Right ventricle myocardium inferior (tissue), 1 donor: ENCODE data around the gene FURIN. TPM values are rescaled to one million over a fixed set of nuclear protein-coding genes. Genes with fewer than 3 reads are reported as not detected.
"Not testable (repeated sequence)": the region's sequence is repeated elsewhere in the genome, so short reads cannot be mapped to it uniquely, and the experiment has no call there.

Experiments used
- ATAC-seq: fragments of 200-7000 bp; cut with Tn5 transposase; one replicate; pipeline ENCODE4 v1.9.1; 2020; ENCODE audit warnings: mild to moderate bottlenecking, moderate library complexity
- DNase-seq: peaks from one replicate; pipeline ENCODE4 v3.0.0; 2021; ENCODE audit errors: missing footprints
- intact Hi-C: fragments of 100-400 bp; cut with DNase I; formaldehyde crosslinking; loops from one replicate; pipeline ENCODE4 v1.11.0; 2022
- total RNA-seq: library from RNA; stranded (reverse); fragmentation: NEBNext Ultra II Directional; extraction: Animal tissue kit (Norgen Biotek cat#: 25700); gene quantifications from one replicate; pipeline ENCODE4 v1.2.1, GENCODE V29; 2021
- donor health status: DM: no; HTN: yes; CAD: no; lungs with severe emphysema.

The FURIN gene
- total RNA-seq, 1 donor from 2014 or later, result 51.2 TPM

DNA sequence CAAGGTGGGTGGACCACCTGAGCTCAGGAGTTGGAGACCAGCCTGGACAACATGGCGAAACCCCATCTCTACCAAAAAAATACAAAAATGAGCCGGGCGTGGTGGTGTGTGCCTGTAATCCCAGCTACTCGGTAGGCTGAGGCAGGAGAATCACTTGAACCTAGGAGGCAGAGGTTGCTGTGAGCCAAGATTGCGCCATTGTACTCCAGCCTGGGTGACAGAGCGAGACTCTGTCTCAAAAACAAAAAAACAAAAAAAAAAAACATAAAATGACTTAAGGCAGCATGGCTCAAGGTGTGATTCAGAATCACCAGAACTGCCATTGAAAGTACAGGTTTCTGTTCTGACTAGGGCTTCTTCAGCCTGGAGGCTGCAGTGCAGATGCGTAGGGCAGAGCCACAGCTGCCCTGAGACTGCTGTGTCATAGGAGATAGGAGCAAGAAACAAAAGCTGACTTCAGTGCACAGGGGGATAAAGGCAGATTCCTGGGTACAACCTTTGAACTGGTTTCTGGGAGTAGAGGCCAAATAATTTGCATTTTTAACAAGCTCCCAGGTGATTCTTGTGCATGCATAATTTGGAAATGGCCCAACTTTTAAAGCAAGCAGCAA is 54.4 kb downstream of the FURIN start:
- ATAC-seq, DNase-seq, intact Hi-C loops: not testable (repeated sequence)

DNA sequence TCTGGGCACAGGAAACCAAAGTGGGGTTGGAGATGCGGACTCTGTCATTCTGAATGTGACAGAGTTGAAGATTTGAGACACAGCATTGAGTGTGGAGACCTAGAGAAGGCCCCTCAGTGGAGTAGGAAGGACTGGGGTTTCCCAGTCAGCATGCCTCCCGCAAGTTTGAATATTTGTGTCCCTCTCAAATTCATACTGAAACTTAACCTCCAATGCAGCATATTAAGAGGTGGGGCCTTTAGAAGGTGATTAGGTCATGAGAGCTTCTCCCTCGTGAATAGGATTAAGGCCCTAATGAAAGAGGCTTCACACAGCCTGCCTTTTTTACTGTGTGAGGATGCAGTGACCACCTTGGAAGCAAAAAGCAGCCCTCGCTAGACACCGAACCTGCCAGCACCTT is 56.0 kb downstream of the FURIN start:
- ATAC-seq (no peak), DNase-seq (no peak)
- intact Hi-C loops, result no loop called here

GRCh38 chr15:90926766-90927165 is 58.4 kb downstream of the FURIN start:
- intact Hi-C loops, DNase-seq, ATAC-seq: not testable (repeated sequence)

DNA sequence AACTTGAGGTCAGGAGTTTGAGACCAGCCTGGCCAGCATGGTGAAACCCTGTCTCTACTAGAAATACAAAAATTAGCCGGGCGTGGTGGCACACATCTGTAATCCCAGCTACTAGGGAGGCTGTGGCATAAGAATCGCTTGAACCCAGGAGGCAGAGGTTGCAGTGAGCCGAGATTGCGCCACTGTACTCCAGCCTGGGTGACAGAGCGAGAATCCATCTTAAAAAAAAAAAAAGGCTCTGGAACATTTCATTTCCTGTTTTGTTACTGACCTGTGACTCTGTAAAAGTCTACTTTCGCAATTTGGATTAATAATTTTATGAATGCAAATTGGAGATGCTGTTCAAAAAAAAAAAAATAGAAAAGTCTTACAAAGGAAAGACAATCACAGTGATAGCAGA is 59.7 kb downstream of the FURIN start:
- ATAC-seq, intact Hi-C loops, DNase-seq: not testable (repeated sequence)

DNA sequence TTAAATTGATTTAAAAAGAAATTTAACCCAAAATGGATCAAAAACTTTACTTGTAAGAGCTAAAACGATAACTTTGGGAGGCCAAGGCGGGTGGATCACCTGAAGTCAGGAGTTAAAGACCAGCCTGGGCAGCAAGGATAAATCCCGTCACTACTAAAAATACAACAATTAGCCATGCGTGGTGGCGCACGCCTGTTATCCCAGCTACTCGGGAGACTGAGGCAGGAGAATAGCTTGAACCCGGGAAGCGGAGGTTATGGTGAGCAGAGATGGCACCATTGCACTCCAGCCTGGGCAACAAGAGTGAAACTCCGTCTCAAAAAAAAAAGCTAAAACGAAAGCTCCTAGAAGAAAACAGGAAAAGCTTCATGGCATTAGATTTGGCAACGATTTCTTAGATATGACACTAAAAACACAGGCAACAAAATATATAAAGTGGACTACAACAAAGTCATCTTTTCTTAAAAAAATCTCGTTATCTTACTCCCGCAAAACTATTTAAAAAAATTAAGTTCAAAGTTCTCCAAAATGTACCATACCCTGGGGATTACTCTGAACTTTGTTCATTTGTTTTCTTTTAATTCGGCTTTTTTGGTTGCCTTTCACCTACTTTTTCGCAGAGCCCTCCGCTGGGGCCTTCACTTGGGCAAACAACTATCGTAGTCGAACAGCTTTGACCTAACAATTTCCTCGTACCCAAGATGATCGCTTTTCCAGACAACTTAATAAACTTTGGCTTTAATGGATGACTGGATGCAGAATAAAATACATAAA is 61.0 kb downstream of the FURIN start:
- ATAC-seq (no peak), DNase-seq (no peak)
- intact Hi-C loops, result loop anchor here (5.0 to 10.0 kb wide), 3 partner anchors 42 to 1035 kb away; partner anchors contain the start of gene AP3S2

DNA sequence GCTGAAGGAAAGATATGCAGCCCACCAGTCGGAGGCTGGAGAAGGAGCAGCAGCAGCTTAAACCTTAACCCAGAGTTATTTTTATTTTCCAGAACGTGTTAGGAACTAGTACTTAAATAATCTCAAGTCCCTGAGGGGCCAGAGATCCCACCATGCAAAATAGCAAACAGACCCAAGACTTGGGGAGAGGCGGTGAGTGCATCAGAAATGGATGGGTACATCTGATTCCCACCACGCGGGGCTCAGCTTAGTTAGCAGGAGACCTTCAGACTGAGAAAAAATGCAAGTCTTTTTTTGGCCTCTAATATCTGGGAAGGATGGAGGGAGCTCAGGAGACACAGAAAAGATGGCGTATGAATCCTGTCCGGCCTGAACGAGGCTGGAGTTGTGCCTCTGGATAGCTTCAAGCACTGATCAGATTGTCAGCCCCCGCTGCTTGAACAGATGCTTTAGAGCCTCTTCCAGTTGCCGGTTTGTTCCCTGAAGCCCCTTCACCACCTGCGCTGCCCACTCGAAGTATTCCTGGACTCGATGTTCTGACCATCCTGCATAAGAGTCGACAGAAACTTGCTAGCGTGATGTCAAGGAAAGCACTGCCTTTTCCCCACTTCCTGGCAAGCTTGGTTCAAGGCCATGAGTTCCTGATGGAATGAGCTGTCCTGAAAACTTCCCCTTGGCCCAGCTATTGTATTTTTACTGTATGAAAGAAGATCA is 62.6 kb downstream of the FURIN start:
- intact Hi-C loops, result loop anchor here (1.0 to 10.0 kb wide), 4 partner anchors 28 to 1036 kb away; partner anchors contain the start of genes AP3S2 and MAN2A2
- DNase-seq (no peak), ATAC-seq (no peak)

- ATAC-seq (no peak), DNase-seq (no peak)
- intact Hi-C loops, result loop anchor here (1.0 to 10.0 kb wide), 4 partner anchors 28 to 1037 kb away; partner anchors contain the start of genes AP3S2 and MAN2A2
Measured at GRCh38 chr15:90931575-90931827, 63.1 kb downstream of the FURIN start.

- peak; percentile 95 for DNase-seq
- peak; percentile 65 for ATAC-seq
- intact Hi-C loops, result loop anchor here (1.0 to 10.0 kb wide), 4 partner anchors 29 to 1037 kb away; partner anchors contain the start of genes AP3S2 and MAN2A2
Measured at GRCh38 chr15:90931828-90932659, 63.7 kb downstream of the FURIN start, which contains the start of gene HDDC3. TSS of gene HDDC3 (minus strand) at chr15:90932549. CDS start at chr15:90932540, 9 bp downstream.

DNA sequence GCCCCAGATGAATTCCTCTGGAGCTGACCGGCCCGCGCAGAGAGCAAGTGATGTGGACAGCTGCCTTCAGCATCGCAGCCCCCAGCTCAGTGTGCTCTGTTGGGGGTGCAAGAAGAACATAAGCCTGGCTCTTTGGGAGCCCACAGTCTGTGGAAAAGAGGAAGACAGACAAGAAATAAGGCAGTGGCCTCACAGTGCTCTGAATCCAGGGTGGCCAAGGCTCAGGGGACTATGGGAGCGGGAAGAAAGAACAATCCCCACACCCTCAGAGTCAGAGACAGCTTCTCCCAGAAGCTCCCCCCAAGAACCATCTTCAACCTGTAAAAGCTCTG is 64.2 kb downstream of the FURIN start:
- intact Hi-C loops, result loop anchor here (5.0 to 10.0 kb wide), 3 partner anchors 45 to 1038 kb away; partner anchors contain the start of gene AP3S2
- DNase-seq (no peak), ATAC-seq (no peak)

Other genes with a start within 250 kb of the FURIN start
- gene BLM, start 151.2 kb upstream of the FURIN start, total RNA-seq, result 26.6 TPM
- gene FES, start 15.9 kb downstream of the FURIN start, total RNA-seq, result 19.3 TPM
- 133 TPM for gene MAN2A2, start 34.7 kb downstream of the FURIN start, total RNA-seq
- 18.9 TPM for gene HDDC3, start 64.0 kb downstream of the FURIN start, total RNA-seq
- 25.8 TPM for gene UNC45A, start 66.7 kb downstream of the FURIN start, total RNA-seq
- 9.0 TPM for gene RCCD1, start 86.3 kb downstream of the FURIN start, total RNA-seq
- 4.0 TPM for gene PRC1, start 125.9 kb downstream of the FURIN start, total RNA-seq
- gene VPS33B, start 154.0 kb downstream of the FURIN start, total RNA-seq, result 4.2 TPM
- 3.5 TPM for gene SV2B, start 231.7 kb downstream of the FURIN start, total RNA-seq